PFSK-1 (cell line): Measurements from ENCODE around the gene ADCY4.

Experiments
- FOXP2 ChIP-seq: optimal IDR thresholded peaks from 2 replicates; pipeline ENCODE3; 2011; ENCODE audit warnings: borderline replicate concordance, control low read depth, inconsistent platforms; ENCODE audit not compliant: insufficient read depth; ENCODE audit errors: extremely low read length, extremely low read depth
- POLR2AphosphoS5 ChIP-seq: IDR thresholded peaks from 2 replicates; pipeline ENCODE4 v1.6.1; 2012; ENCODE audit warnings: low read depth, mild to moderate bottlenecking, control low read depth, low read length, moderate library complexity
- REST ChIP-seq, 2 experiments: IDR thresholded peaks; 2 replicates each; pipeline versions ENCODE4 v1.6.1 to v1.8.0; 2011 to 2012; ENCODE audit warnings: low read depth in 2 of 2, low read length in 2 of 2, control low read depth in 1 of 2, inconsistent platforms in 1 of 2, mild to moderate bottlenecking in 1 of 2, moderate library complexity in 1 of 2; ENCODE audit not compliant: insufficient read depth in 1 of 2
- SIN3A ChIP-seq: IDR thresholded peaks from 2 replicates; pipeline ENCODE4 v1.6.1; 2012; ENCODE audit warnings: mild to moderate bottlenecking, low read length, moderate library complexity, borderline replicate concordance; ENCODE audit not compliant: insufficient read depth
- TAF1 ChIP-seq: IDR thresholded peaks from 2 replicates; pipeline ENCODE4 v1.6.1; 2012; ENCODE audit warnings: low read length, control low read depth, borderline replicate concordance; ENCODE audit not compliant: insufficient read depth

Gene ADCY4

DNA sequence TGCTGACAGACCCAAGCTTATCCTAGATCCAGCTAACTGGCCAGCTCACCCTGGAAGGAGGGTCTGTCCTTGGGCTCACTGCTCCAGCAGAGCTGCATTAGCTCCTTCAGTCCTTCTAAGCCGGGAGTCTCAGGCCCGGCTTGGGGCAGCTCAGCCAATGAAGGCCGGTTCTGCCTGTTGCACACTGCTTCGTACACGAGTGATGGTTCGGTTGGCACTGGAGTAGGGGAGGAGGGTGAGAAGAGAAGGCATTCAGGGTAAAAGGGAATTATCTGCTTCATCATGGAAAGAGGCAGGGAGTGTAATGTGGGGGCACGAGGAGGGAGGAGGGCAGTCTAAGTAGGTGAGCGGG is 2.9 kb upstream of the ADCY4 start:
- no peak for TF ChIP-seq REST (IDR thresholded peaks at IDR 0.05; ENCODE audit: insufficient read depth in 1 of 2, low read depth in 2 of 2, low read length in 2 of 2)
- no peak for TF ChIP-seq POLR2AphosphoS5
- TF ChIP-seq TAF1 = no peak

DNA sequence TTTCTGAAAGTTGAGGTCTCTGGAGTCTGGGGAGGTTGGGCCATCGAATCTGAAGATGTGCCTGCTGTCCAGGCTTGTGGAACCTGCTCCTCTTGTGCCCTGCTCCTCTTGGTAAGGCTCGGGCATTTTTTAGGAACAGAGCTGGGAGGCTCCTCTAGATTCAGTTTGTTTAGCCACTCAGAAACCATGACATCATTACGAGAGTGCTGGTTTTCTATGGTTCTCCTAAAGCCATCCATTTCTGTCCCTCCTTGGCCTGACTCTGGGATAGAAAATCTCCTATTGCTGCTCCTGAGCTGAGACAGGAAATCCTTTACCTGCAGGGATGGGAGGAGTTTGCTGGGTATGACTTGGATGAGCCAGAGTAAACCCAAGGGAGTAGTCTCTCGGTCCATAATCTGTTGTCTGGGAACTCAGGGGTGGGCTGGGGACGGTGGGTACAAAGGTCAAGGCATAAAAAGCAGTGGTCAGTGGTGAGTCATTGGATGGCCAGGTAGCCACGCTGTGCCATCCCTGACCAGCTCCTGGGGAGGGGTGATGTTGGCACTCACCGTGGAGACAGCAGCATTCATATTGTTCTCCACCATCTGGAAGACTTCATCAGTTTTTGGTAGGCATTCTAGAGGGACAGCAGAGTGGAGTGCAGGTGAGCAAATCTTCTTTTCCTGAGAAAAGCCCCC is 2.4 kb upstream of the ADCY4 start:
- no peak for TF ChIP-seq POLR2AphosphoS5
- TF ChIP-seq SIN3A = no peak
- no peak for TF ChIP-seq TAF1
- no peak for TF ChIP-seq FOXP2
- TF ChIP-seq REST (IDR thresholded peaks at IDR 0.05; ENCODE audit: insufficient read depth in 1 of 2, low read depth in 2 of 2, low read length in 2 of 2) = no peak

GRCh38 chr14:24335461-24336171 is 745 bp upstream of the ADCY4 start:
- TF ChIP-seq POLR2AphosphoS5 (no peak), SIN3A (no peak), FOXP2 (no peak), TAF1 (no peak), REST (IDR thresholded peaks at IDR 0.05; ENCODE audit: insufficient read depth in 1 of 2, low read depth in 2 of 2, low read length in 2 of 2) (no peak)

DNA sequence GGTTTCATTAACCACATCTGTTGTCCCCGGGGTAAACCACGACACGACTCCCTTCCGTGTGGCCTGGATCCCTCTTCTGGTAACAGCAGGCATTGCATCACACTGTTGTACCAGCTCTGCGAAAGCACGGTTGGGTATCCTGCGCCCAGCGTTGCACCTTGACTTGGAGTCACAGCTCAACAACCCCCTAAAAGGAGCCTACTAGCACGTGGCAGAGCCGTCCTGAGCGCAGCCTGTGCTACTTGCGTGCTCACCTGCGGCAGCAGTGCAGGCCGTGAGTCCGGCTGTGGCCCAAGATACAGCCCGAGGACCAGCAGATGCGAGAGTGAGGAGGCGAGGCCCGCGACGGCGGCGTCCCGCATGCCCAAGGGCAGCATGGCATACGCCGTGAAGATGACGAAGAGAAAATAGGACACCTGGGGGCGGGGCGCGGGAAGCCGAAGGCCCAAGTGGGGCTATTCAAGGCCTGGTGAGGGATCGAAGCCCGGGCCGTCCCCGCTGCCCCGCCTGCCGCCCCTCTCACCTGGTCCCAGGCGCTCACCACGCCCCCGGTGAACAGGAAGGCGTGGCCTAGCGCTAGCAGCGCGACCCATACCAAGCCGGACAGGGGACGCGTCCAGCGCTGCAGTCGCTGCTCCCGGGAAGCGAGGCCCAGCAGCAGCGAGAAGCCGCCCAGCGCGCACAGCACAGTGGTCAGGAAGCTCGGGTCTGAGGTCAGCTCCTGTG is 2.4 kb downstream of the ADCY4 start:
- TF ChIP-seq REST (IDR thresholded peaks at IDR 0.05; ENCODE audit: insufficient read depth in 1 of 2, low read depth in 2 of 2, low read length in 2 of 2) = no peak
- TF ChIP-seq SIN3A = no peak
- TF ChIP-seq FOXP2 = no peak
- TF ChIP-seq POLR2AphosphoS5 = no peak
- no peak for TF ChIP-seq TAF1
